WTC11 (cell line): ENCODE results near the gene WDR90. TPM values are rescaled to one million over a fixed set of nuclear protein-coding genes. Genes with fewer than 3 reads are reported as not detected.

Source experiments
- CREM ChIP-seq: sonication (generic); formaldehyde crosslinking; IDR thresholded peaks from 2 replicates; pipeline ENCODE4 v1.8.1; 2022; ENCODE audit warnings: mild to moderate bottlenecking, missing genetic modification reagents, moderate library complexity
- CTCF ChIP-seq: fragments of 200-600 bp; IDR thresholded peaks from 2 replicates; pipeline ENCODE4 v1.8.0; 2022; ENCODE audit warnings: antibody characterized with exemption
- ELF4 ChIP-seq: sonication (generic); formaldehyde crosslinking; IDR thresholded peaks from 2 replicates; pipeline ENCODE4 v1.8.1; 2022; ENCODE audit warnings: low read depth, mild to moderate bottlenecking, moderate library complexity, missing genetic modification reagents
- EMX1 ChIP-seq: fragments of 250-450 bp; sonication (Bioruptor Pico); IDR thresholded peaks from 2 replicates; pipeline ENCODE4 v1.8.0; 2021; ENCODE audit warnings: mild to moderate bottlenecking
- FOXJ3 ChIP-seq: sonication (generic); formaldehyde crosslinking; IDR thresholded peaks from 2 replicates; pipeline ENCODE4 v1.9.0; 2021; ENCODE audit warnings: missing genetic modification reagents, mild to moderate bottlenecking, borderline replicate concordance
- GTF2I ChIP-seq: fragments of 250-450 bp; sonication (Bioruptor Pico); conservative IDR thresholded peaks from 2 replicates; pipeline ENCODE4 v1.4.0; 2021; ENCODE audit warnings: mild to moderate bottlenecking
- HMGXB4 ChIP-seq: sonication (generic); formaldehyde crosslinking; IDR thresholded peaks from 2 replicates; pipeline ENCODE4 v1.8.1; 2023; ENCODE audit warnings: mild to moderate bottlenecking, moderate library complexity, missing genetic modification reagents
- JAZF1 ChIP-seq: fragments of 250-450 bp; sonication (Bioruptor Pico); IDR thresholded peaks from 2 replicates; pipeline ENCODE4 v1.9.0; 2021; ENCODE audit warnings: moderate library complexity, mild to moderate bottlenecking, inconsistent platforms
- KAT7 ChIP-seq: sonication (generic); formaldehyde crosslinking; IDR thresholded peaks from 2 replicates; pipeline ENCODE4 v1.8.1; 2023; ENCODE audit warnings: missing genetic modification reagents, mild to moderate bottlenecking, borderline replicate concordance
- MAX ChIP-seq: sonication (generic); formaldehyde crosslinking; IDR thresholded peaks from 2 replicates; pipeline ENCODE4 v1.8.0; 2022; ENCODE audit warnings: mild to moderate bottlenecking, missing genetic modification reagents
- NFE2L1 ChIP-seq: sonication (generic); formaldehyde crosslinking; IDR thresholded peaks from 2 replicates; pipeline ENCODE4 v1.8.1; 2023; ENCODE audit warnings: missing genetic modification reagents
- SMAD3 ChIP-seq: sonication (generic); formaldehyde crosslinking; IDR thresholded peaks from 2 replicates; pipeline ENCODE4 v1.8.0; 2022; ENCODE audit warnings: missing genetic modification reagents, mild to moderate bottlenecking, borderline replicate concordance
- ZNF121 ChIP-seq: sonication (generic); formaldehyde crosslinking; IDR thresholded peaks from 2 replicates; pipeline ENCODE4 v1.8.0; 2023; ENCODE audit warnings: missing genetic modification reagents
- ZNF138 ChIP-seq: sonication (generic); formaldehyde crosslinking; conservative IDR thresholded peaks from 2 replicates; pipeline ENCODE4 v1.8.1; 2022; ENCODE audit warnings: mild to moderate bottlenecking, moderate library complexity, missing genetic modification reagents
- total RNA-seq: library from RNA; stranded (reverse); gene quantifications from 3 replicates; pipeline ENCODE4 v1.2.3, GENCODE V29; 2021
- TF ChIP-seq, protein P1 (sequence below): sonication (generic); formaldehyde crosslinking; IDR thresholded peaks from 2 replicates; pipeline ENCODE4 v1.8.1; 2022; ENCODE audit warnings: low read depth, mild to moderate bottlenecking, moderate library complexity, missing genetic modification reagents, borderline replicate concordance
- TF ChIP-seq, protein P2 (sequence below): fragments of 250-450 bp; sonication (Bioruptor Pico); IDR thresholded peaks from 2 replicates; pipeline ENCODE4 v1.9.0; 2021; ENCODE audit warnings: mild to moderate bottlenecking, borderline replicate concordance
- TF ChIP-seq, protein P3 (sequence below): sonication (generic); formaldehyde crosslinking; IDR thresholded peaks from 2 replicates; pipeline ENCODE4 v1.8.0; 2023; ENCODE audit warnings: missing genetic modification reagents
- TF ChIP-seq, protein P4 (sequence below): sonication (generic); formaldehyde crosslinking; conservative IDR thresholded peaks from 2 replicates; pipeline ENCODE4 v1.8.1; 2022; ENCODE audit warnings: mild to moderate bottlenecking, missing genetic modification reagents
- TF ChIP-seq, protein P5 (sequence below): sonication (generic); formaldehyde crosslinking; IDR thresholded peaks from 2 replicates; pipeline ENCODE4 v1.8.0; 2023; ENCODE audit warnings: missing genetic modification reagents, mild to moderate bottlenecking, borderline replicate concordance

WDR90 gene
- total RNA-seq, 1 experiment from 2014 or later, result 75.8 TPM

GRCh38 chr16:683396-684070 is 34.4 kb downstream of the WDR90 start (continued):
- TF ChIP-seq KAT7 (CRISPR knock-in tag), result no peak
- no peak; the same call in 1 of the 2 replicates for TF ChIP-seq SMAD3
- no peak for TF ChIP-seq MAX (CRISPR knock-in tag)
- no peak for TF ChIP-seq NFE2L1 (CRISPR knock-in tag)
- TF ChIP-seq, protein P1, sequence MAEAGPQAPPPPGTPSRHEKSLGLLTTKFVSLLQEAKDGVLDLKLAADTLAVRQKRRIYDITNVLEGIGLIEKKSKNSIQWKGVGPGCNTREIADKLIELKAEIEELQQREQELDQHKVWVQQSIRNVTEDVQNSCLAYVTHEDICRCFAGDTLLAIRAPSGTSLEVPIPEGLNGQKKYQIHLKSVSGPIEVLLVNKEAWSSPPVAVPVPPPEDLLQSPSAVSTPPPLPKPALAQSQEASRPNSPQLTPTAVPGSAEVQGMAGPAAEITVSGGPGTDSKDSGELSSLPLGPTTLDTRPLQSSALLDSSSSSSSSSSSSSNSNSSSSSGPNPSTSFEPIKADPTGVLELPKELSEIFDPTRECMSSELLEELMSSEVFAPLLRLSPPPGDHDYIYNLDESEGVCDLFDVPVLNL (CRISPR knock-in tag), result no peak
- TF ChIP-seq EMX1 (CRISPR knock-in tag), result no peak
- no peak for TF ChIP-seq CTCF
- TF ChIP-seq, protein P2, sequence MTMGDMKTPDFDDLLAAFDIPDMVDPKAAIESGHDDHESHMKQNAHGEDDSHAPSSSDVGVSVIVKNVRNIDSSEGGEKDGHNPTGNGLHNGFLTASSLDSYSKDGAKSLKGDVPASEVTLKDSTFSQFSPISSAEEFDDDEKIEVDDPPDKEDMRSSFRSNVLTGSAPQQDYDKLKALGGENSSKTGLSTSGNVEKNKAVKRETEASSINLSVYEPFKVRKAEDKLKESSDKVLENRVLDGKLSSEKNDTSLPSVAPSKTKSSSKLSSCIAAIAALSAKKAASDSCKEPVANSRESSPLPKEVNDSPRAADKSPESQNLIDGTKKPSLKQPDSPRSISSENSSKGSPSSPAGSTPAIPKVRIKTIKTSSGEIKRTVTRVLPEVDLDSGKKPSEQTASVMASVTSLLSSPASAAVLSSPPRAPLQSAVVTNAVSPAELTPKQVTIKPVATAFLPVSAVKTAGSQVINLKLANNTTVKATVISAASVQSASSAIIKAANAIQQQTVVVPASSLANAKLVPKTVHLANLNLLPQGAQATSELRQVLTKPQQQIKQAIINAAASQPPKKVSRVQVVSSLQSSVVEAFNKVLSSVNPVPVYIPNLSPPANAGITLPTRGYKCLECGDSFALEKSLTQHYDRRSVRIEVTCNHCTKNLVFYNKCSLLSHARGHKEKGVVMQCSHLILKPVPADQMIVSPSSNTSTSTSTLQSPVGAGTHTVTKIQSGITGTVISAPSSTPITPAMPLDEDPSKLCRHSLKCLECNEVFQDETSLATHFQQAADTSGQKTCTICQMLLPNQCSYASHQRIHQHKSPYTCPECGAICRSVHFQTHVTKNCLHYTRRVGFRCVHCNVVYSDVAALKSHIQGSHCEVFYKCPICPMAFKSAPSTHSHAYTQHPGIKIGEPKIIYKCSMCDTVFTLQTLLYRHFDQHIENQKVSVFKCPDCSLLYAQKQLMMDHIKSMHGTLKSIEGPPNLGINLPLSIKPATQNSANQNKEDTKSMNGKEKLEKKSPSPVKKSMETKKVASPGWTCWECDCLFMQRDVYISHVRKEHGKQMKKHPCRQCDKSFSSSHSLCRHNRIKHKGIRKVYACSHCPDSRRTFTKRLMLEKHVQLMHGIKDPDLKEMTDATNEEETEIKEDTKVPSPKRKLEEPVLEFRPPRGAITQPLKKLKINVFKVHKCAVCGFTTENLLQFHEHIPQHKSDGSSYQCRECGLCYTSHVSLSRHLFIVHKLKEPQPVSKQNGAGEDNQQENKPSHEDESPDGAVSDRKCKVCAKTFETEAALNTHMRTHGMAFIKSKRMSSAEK, result no peak
- TF ChIP-seq GTF2I (CRISPR knock-in tag), result no peak
- TF ChIP-seq, protein P3, sequence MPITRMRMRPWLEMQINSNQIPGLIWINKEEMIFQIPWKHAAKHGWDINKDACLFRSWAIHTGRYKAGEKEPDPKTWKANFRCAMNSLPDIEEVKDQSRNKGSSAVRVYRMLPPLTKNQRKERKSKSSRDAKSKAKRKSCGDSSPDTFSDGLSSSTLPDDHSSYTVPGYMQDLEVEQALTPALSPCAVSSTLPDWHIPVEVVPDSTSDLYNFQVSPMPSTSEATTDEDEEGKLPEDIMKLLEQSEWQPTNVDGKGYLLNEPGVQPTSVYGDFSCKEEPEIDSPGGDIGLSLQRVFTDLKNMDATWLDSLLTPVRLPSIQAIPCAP, result no peak
- no peak for TF ChIP-seq ELF4 (CRISPR knock-in tag)
- TF ChIP-seq, protein P4, sequence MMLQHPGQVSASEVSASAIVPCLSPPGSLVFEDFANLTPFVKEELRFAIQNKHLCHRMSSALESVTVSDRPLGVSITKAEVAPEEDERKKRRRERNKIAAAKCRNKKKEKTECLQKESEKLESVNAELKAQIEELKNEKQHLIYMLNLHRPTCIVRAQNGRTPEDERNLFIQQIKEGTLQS (CRISPR knock-in tag), result no peak
- TF ChIP-seq, protein P5, sequence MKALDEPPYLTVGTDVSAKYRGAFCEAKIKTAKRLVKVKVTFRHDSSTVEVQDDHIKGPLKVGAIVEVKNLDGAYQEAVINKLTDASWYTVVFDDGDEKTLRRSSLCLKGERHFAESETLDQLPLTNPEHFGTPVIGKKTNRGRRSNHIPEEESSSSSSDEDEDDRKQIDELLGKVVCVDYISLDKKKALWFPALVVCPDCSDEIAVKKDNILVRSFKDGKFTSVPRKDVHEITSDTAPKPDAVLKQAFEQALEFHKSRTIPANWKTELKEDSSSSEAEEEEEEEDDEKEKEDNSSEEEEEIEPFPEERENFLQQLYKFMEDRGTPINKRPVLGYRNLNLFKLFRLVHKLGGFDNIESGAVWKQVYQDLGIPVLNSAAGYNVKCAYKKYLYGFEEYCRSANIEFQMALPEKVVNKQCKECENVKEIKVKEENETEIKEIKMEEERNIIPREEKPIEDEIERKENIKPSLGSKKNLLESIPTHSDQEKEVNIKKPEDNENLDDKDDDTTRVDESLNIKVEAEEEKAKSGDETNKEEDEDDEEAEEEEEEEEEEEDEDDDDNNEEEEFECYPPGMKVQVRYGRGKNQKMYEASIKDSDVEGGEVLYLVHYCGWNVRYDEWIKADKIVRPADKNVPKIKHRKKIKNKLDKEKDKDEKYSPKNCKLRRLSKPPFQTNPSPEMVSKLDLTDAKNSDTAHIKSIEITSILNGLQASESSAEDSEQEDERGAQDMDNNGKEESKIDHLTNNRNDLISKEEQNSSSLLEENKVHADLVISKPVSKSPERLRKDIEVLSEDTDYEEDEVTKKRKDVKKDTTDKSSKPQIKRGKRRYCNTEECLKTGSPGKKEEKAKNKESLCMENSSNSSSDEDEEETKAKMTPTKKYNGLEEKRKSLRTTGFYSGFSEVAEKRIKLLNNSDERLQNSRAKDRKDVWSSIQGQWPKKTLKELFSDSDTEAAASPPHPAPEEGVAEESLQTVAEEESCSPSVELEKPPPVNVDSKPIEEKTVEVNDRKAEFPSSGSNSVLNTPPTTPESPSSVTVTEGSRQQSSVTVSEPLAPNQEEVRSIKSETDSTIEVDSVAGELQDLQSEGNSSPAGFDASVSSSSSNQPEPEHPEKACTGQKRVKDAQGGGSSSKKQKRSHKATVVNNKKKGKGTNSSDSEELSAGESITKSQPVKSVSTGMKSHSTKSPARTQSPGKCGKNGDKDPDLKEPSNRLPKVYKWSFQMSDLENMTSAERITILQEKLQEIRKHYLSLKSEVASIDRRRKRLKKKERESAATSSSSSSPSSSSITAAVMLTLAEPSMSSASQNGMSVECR, result 0 out of 2 replicates have a peak, but pooled peaks have one; percentile 38
- TF ChIP-seq ZNF138, result no peak
- TF ChIP-seq HMGXB4, result peak; percentile 53; the same call in 1 of the 2 replicates
- TF ChIP-seq ZNF121 (CRISPR knock-in tag), result 0 out of 2 replicates have a peak, but pooled peaks have one; percentile 36
- no peak for TF ChIP-seq FOXJ3
- TF ChIP-seq JAZF1 (CRISPR knock-in tag), result no peak
- TF ChIP-seq CREM (CRISPR knock-in tag), result 0 out of 2 replicates have a peak, but pooled peaks have one; percentile 44
- TF ChIP-seq, all 79 proteins: peak for 8
